ENCODE results near the gene PALB2. TPM values are rescaled to one million over a fixed set of nuclear protein-coding genes. Genes with fewer than 3 reads are reported as not detected.
A peak's percentile ranks its signal among the peaks of the same experiment; 100 is the strongest.

The PALB2 gene
- total RNA-seq, 1 experiment from 2014 or later, result 28.0 TPM

- TF ChIP-seq CTCF (IDR thresholded peaks at IDR 0.05; ENCODE audit: unreplicated experiment), result no peak
- CTCF ChIA-PET, result no interaction called here
- H3K9me3 Mint-ChIP-seq (ENCODE audit: low read depth, unreplicated experiment), result no peaks in the 10 kb centered on the region
These were observed 68.7 kb downstream of the PALB2 start for GRCh38 chr16:23572394-23572793.

GRCh38 chr16:23571895-23572294 is 69.2 kb downstream of the PALB2 start:
- no peaks in the 10 kb centered on the region for H3K27me3 Mint-ChIP-seq (ENCODE audit: unreplicated experiment)

More at GRCh38 chr16:23572394-23572793, 68.7 kb downstream of the PALB2 start:
- H3K36me3 Mint-ChIP-seq (ENCODE audit: insufficient read depth, unreplicated experiment), result peaks cover 65% of the 10 kb centered on the region
- BruUV-seq (replicated peaks), result no TSS peak
- no peaks in the 10 kb centered on the region for H3K27me3 Mint-ChIP-seq (ENCODE audit: unreplicated experiment)
- no peaks in the 10 kb centered on the region for H3K4me1 Mint-ChIP-seq (ENCODE audit: low read depth, unreplicated experiment)
- no peak overlapping the region for H3K27ac Mint-ChIP-seq (ENCODE audit: unreplicated experiment)
- H3K4me3 Mint-ChIP-seq (ENCODE audit: low read depth, unreplicated experiment), result no peak overlapping the region
- no peak for DNase-seq
- intact Hi-C loops (cut with micrococcal nuclease; ENCODE audit: unreplicated experiment), result no loop called here

DNA sequence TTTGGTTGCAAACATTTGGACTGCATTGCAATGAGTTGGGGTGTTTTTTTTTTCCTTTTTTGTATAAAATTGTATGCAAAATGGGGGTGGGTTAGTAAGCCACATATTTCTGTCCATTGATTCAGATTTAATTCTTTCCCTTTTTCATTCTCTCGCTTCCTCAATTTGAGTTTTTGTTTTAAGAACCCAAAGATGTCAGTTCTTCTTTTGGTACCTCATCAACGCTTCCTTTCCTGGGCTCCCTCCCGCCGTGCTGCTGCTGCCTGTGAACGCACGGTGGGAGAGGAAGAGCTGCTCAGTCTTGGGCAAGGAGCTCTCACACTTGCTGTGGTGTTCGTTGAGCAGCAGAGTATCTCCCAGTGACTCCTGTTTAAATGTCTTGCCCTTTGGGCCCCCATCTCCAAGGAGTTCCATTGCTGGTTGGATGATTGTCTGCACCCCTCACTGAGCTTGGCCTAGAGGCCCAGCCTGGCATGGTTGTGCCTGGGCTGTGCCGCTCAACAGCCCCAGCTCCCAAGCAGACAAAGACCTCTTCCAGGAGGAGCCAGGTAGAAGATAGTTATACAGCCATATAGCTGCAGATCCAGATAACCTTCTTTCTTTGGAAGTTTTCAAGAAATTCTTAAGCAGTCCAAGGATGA is 70.0 kb downstream of the PALB2 start:
- Mint-ChIP-seq H3K4me3 (ENCODE audit: low read depth, unreplicated experiment) (no peak overlapping the region), H3K9me3 (ENCODE audit: low read depth, unreplicated experiment) (no peaks in the 10 kb centered on the region), H3K36me3 (ENCODE audit: insufficient read depth, unreplicated experiment) (peaks cover 66% of the 10 kb centered on the region), H3K27ac (ENCODE audit: unreplicated experiment) (no peak overlapping the region), H3K4me1 (ENCODE audit: low read depth, unreplicated experiment) (no peaks in the 10 kb centered on the region), H3K27me3 (ENCODE audit: unreplicated experiment) (no peaks in the 10 kb centered on the region)
- intact Hi-C loops (cut with micrococcal nuclease; ENCODE audit: unreplicated experiment), result no loop called here
- DNase-seq, result no peak
- CTCF ChIA-PET, result no interaction called here
- BruUV-seq (replicated peaks), result TSS peak; percentile 2
- TF ChIP-seq CTCF (IDR thresholded peaks at IDR 0.05; ENCODE audit: unreplicated experiment), result no peak

More at GRCh38 chr16:23571895-23572294, 69.2 kb downstream of the PALB2 start:
- Mint-ChIP-seq H3K27ac (ENCODE audit: unreplicated experiment) (no peak overlapping the region), H3K9me3 (ENCODE audit: low read depth, unreplicated experiment) (no peaks in the 10 kb centered on the region), H3K4me3 (ENCODE audit: low read depth, unreplicated experiment) (no peak overlapping the region), H3K4me1 (ENCODE audit: low read depth, unreplicated experiment) (no peaks in the 10 kb centered on the region), H3K36me3 (ENCODE audit: insufficient read depth, unreplicated experiment) (peaks cover 69% of the 10 kb centered on the region)
- no peak for DNase-seq
- intact Hi-C loops (cut with micrococcal nuclease; ENCODE audit: unreplicated experiment), result no loop called here
- CTCF ChIA-PET, result no interaction called here
- no TSS peak for BruUV-seq (replicated peaks)
- TF ChIP-seq CTCF (IDR thresholded peaks at IDR 0.05; ENCODE audit: unreplicated experiment), result no peak

GRCh38 chr16:23567602-23568001 is 73.5 kb downstream of the PALB2 start:
- Mint-ChIP-seq H3K27ac (ENCODE audit: unreplicated experiment) (no peak overlapping the region), H3K9me3 (ENCODE audit: low read depth, unreplicated experiment) (no peaks in the 10 kb centered on the region), H3K27me3 (ENCODE audit: unreplicated experiment) (no peaks in the 10 kb centered on the region), H3K4me1 (ENCODE audit: low read depth, unreplicated experiment) (no peaks in the 10 kb centered on the region), H3K36me3 (ENCODE audit: insufficient read depth, unreplicated experiment) (peaks cover 76% of the 10 kb centered on the region), H3K4me3 (ENCODE audit: low read depth, unreplicated experiment) (no peak overlapping the region)
- CTCF ChIA-PET, result no interaction called here
- TF ChIP-seq CTCF (IDR thresholded peaks at IDR 0.05; ENCODE audit: unreplicated experiment), result no peak
- BruUV-seq (replicated peaks), result no TSS peak
- intact Hi-C loops (cut with micrococcal nuclease; ENCODE audit: unreplicated experiment), result no loop called here
- no peak for DNase-seq

All from Calu3 (cell line).